GM23338 (cell line): ENCODE measurements around the gene HK2. TPM values are rescaled to one million over a fixed set of nuclear protein-coding genes. Genes with fewer than 3 reads are reported as not detected.

ENCODE experiments used
- ATAC-seq: fragments of 200-7000 bp; cut with Tn5 transposase; 3 replicates; pipeline ENCODE4 v1.9.1; 2020
- DNase-seq: peaks from one replicate; pipeline ENCODE4 v3.0.0-alpha.2; 2015; ENCODE audit warnings: low spot score
- H2AFZ ChIP-seq: fragments of 200-600 bp; sonication (generic); 2 replicates; pipeline ENCODE4 v1.8.0; 2016; ENCODE audit warnings: antibody characterized with exemption, mild to moderate bottlenecking, moderate library complexity
- H3F3A ChIP-seq: fragments of 200-600 bp; sonication (generic); replicated peaks from 2 replicates; pipeline ENCODE4 v1.8.0; 2017; ENCODE audit warnings: antibody characterized with exemption, mixed run types, low read depth
- H3K27ac ChIP-seq: fragments of 200-600 bp; sonication (generic); 2 replicates; pipeline ENCODE4 v1.6.1; 2016; ENCODE audit warnings: low read depth
- H3K27me3 ChIP-seq: fragments of 200-600 bp; sonication (generic); 2 replicates; pipeline ENCODE4 v1.8.0; 2016; ENCODE audit warnings: mild to moderate bottlenecking, mixed run types, moderate library complexity; ENCODE audit not compliant: insufficient read depth
- H3K36me3 ChIP-seq: fragments of 200-600 bp; sonication (generic); 2 replicates; pipeline ENCODE4 v1.8.0; 2016; ENCODE audit warnings: mild to moderate bottlenecking; ENCODE audit not compliant: insufficient read depth
- H3K4me1 ChIP-seq: fragments of 200-600 bp; sonication (generic); 2 replicates; pipeline ENCODE4 v1.8.0; 2016; ENCODE audit warnings: mild to moderate bottlenecking, moderate library complexity; ENCODE audit not compliant: insufficient read depth
- H3K4me2 ChIP-seq: fragments of 200-600 bp; sonication (generic); 2 replicates; pipeline ENCODE4 v1.7.1; 2017; ENCODE audit warnings: mixed run types
- H3K4me3 ChIP-seq: fragments of 200-600 bp; sonication (generic); 2 replicates; pipeline ENCODE4 v1.6.1; 2016; ENCODE audit warnings: mixed run types
- H3K79me2 ChIP-seq: fragments of 200-600 bp; sonication (generic); replicated peaks from 2 replicates; pipeline ENCODE4 v1.8.0; 2017; ENCODE audit warnings: mild to moderate bottlenecking; ENCODE audit not compliant: insufficient read depth
- H3K9me2 ChIP-seq: fragments of 200-600 bp; sonication (generic); 2 replicates; pipeline ENCODE4 v1.8.0; 2017; ENCODE audit not compliant: insufficient read depth
- H4K20me1 ChIP-seq: fragments of 200-600 bp; sonication (generic); replicated peaks from 2 replicates; pipeline ENCODE4 v1.8.0; 2017; ENCODE audit warnings: mild to moderate bottlenecking; ENCODE audit not compliant: insufficient read depth
- H3K27ac Mint-ChIP-seq: 2 replicates; pipeline ENCODE4 v1.8.0; 2020; ENCODE audit warnings: inconsistent platforms, mild to moderate bottlenecking, moderate library complexity, mixed read lengths
- H3K27me3 Mint-ChIP-seq: 3 replicates; pipeline ENCODE4 v1.8.0; 2022; ENCODE audit warnings: low read depth, mild to moderate bottlenecking, moderate library complexity, mixed read lengths, inconsistent platforms; ENCODE audit not compliant: insufficient read depth, poor library complexity
- H3K36me3 Mint-ChIP-seq: 3 replicates; pipeline ENCODE4 v1.8.0; 2021; ENCODE audit warnings: low read depth, mild to moderate bottlenecking, inconsistent platforms, moderate library complexity, mixed read lengths
- H3K4me1 Mint-ChIP-seq: 3 replicates; pipeline ENCODE4 v1.8.0; 2020; ENCODE audit warnings: mild to moderate bottlenecking, inconsistent platforms, mixed read lengths
- H3K4me3 Mint-ChIP-seq: 3 replicates; pipeline ENCODE4 v1.8.0; 2021; ENCODE audit warnings: moderate library complexity, mild to moderate bottlenecking, inconsistent platforms, mixed read lengths
- H3K9me3 Mint-ChIP-seq: 3 replicates; pipeline ENCODE4 v1.8.0; 2020; ENCODE audit warnings: moderate library complexity, mild to moderate bottlenecking, inconsistent platforms, mixed read lengths
- CREB1 ChIP-seq: fragments of 250-450 bp; sonication (Bioruptor Pico); IDR thresholded peaks from 2 replicates; pipeline ENCODE4 v1.5.0; 2020; ENCODE audit warnings: low read depth, mild to moderate bottlenecking, moderate library complexity
- CTCF ChIP-seq, 2 experiments: fragments of 200-600 bp in 1 of 2; sonication (generic) in 1 of 2; conservative IDR thresholded peaks; 2 replicates each; pipeline versions ENCODE4 v1.5.1 to v1.6.1; 2016 to 2017; ENCODE audit warnings: antibody characterized with exemption in 2 of 2, low read depth in 2 of 2, mild to moderate bottlenecking in 2 of 2, moderate library complexity in 1 of 2
- ETS1 ChIP-seq: IDR thresholded peaks from 2 replicates; pipeline ENCODE4 v1.6.1; 2016; ENCODE audit warnings: antibody characterized with exemption
- EZH2phosphoT487 ChIP-seq: fragments of 200-600 bp; sonication (generic); IDR thresholded peaks from one replicate; pipeline ENCODE4 v1.8.1; 2018; ENCODE audit warnings: antibody characterized with exemption; ENCODE audit not compliant: unreplicated experiment
- JUNB ChIP-seq: IDR thresholded peaks from one replicate; pipeline ENCODE4 v1.6.1; 2016; ENCODE audit warnings: antibody characterized with exemption; ENCODE audit not compliant: unreplicated experiment
- NANOG ChIP-seq: IDR thresholded peaks from 2 replicates; pipeline ENCODE4 v1.6.1; 2016; ENCODE audit warnings: antibody characterized with exemption, borderline replicate concordance
- POLR2AphosphoS5 ChIP-seq: IDR thresholded peaks from 2 replicates; pipeline ENCODE4 v1.6.1; 2016; ENCODE audit warnings: antibody characterized with exemption, low read depth
- STAT1 ChIP-seq: IDR thresholded peaks from one replicate; pipeline ENCODE4 v1.6.1; 2016; ENCODE audit warnings: antibody characterized with exemption; ENCODE audit not compliant: unreplicated experiment
- ZNF462 ChIP-seq: fragments of 250-450 bp; sonication (Bioruptor Pico); IDR thresholded peaks from 2 replicates; pipeline ENCODE4 v1.5.0; 2020; ENCODE audit warnings: mild to moderate bottlenecking, moderate library complexity
- polyA plus RNA-seq: library from polyadenylated mRNA; unstranded; fragments of >200 nt; fragmentation: Nextera tagmentation; extraction: Ambion mirVana; gene quantifications from 2 replicates; pipeline ENCODE4 v1.2.1, GENCODE V29; 2016
- total RNA-seq: library from RNA; depleted of rRNA; stranded (reverse); fragments of >200 nt; shearing (Covaris generic); gene quantifications from 2 replicates; pipeline ENCODE4 v1.2.3, GENCODE V29; 2014

HK2 gene
- total and polyA plus RNA-seq, 2 experiments from 2014 or later: 23.2 to 54.7 TPM

- no peaks in the 10 kb centered on the region for H3F3A ChIP-seq
- H3K27me3 ChIP-seq: no peaks in the 10 kb centered on the region
- TF ChIP-seq JUNB (no peak), POLR2AphosphoS5 (no peak), ETS1 (no peak), CREB1 (CRISPR knock-in tag) (no peak)
- no peak for ATAC-seq
- no peak overlapping the region for H2AFZ ChIP-seq
- no peak overlapping the region for H3K27ac ChIP-seq
- peaks cover 3% of the 10 kb centered on the region; the same call in 2 of the 3 replicates for H3K4me1 Mint-ChIP-seq
- H4K20me1 ChIP-seq: no peaks in the 10 kb centered on the region
- peaks cover 4% of the 10 kb centered on the region for H3K27me3 Mint-ChIP-seq
- H3K9me3 Mint-ChIP-seq: no peaks in the 10 kb centered on the region
- H3K4me3 ChIP-seq: no peak overlapping the region
- H3K4me1 ChIP-seq: peaks cover 10% of the 10 kb centered on the region; the same call in 1 of the 2 replicates
- H3K36me3 ChIP-seq: no peaks in the 10 kb centered on the region
- DNase-seq: no peak
- no peak overlapping the region for H3K4me3 Mint-ChIP-seq
- H3K79me2 ChIP-seq: no peaks in the 10 kb centered on the region
- H3K9me2 ChIP-seq: no peaks in the 10 kb centered on the region; the same call in 1 of the 2 replicates
- H3K4me2 ChIP-seq: no peak overlapping the region
- no peaks in the 10 kb centered on the region for H3K36me3 Mint-ChIP-seq
- no peak overlapping the region for H3K27ac Mint-ChIP-seq
Measured at GRCh38 chr2:74806920-74807319, 27.0 kb upstream of the HK2 start.

GRCh38 chr2:74812787-74813590, 20.9 kb upstream of the HK2 start:
- no peak for DNase-seq
- Histone ChIP-seq H3K27ac (no peak overlapping the region), H3F3A (no peaks in the 10 kb centered on the region), H4K20me1 (no peaks in the 10 kb centered on the region), H3K27me3 (no peaks in the 10 kb centered on the region), H2AFZ (no peak overlapping the region), H3K36me3 (no peaks in the 10 kb centered on the region), H3K4me1 (no peaks in the 10 kb centered on the region), H3K4me2 (no peak overlapping the region), H3K9me2 (no peaks in the 10 kb centered on the region), H3K79me2 (no peaks in the 10 kb centered on the region), H3K4me3 (no peak overlapping the region)
- Mint-ChIP-seq H3K27me3 (peaks cover 2% of the 10 kb centered on the region), H3K9me3 (no peaks in the 10 kb centered on the region), H3K4me1 (peaks cover 4% of the 10 kb centered on the region), H3K36me3 (no peaks in the 10 kb centered on the region), H3K4me3 (no peak overlapping the region), H3K27ac (no peak overlapping the region)
- ATAC-seq: no peak
- TF ChIP-seq EZH2phosphoT487 (no peak), CTCF (conservative IDR thresholded peaks at IDR 0.05; ENCODE audit: low read depth in 2 of 2) (no peak), ZNF462 (CRISPR knock-in tag) (no peak), NANOG (no peak), STAT1 (no peak)
